ENCODE data around the gene IQGAP1.
A peak's percentile ranks its signal among the peaks of the same experiment; 100 is the strongest.
"Not testable (repeated sequence)": the region's sequence is repeated elsewhere in the genome, so short reads cannot be mapped to it uniquely, and the experiment has no call there.

Gene IQGAP1

DNA sequence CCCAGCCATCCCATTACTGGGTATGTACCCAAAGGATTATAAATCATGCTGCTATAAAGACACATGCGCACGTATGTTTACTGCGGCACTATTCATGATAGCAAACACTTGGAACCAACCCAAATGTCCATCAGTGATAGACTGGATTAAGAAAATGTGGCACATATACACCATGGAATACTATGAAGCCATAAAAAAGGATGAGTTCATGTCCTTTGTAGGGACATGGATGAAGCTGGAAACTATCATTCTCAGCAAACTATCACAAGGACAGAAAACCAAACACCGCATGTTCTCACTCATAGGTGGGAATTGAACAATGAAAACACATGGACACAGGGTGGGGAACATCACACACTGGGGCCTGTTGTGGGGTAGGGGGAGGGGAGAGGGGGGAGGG lies 22.3 kb downstream of the IQGAP1 start:
- not testable (repeated sequence) for DNase-seq

DNA sequence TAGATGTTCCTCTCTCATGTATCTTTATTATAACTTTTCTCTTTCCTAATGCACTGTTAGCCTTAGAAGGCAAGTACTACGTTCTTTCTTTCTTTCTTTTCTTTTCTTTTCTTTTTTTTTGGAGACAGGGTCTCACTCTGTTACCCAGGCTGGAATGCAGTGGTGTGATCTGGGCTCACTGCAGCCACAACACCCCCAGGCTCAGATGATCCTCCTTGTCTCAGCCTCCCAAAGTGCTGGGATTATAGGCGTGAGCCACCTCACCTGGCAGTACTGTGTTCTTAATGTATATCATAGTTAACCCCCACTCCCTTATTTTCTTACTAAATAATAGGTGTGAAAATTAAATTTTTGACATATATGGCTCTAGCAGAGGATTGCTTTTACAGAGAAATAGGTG lies 23.1 kb downstream of the IQGAP1 start:
- DNase-seq = no peak

DNA sequence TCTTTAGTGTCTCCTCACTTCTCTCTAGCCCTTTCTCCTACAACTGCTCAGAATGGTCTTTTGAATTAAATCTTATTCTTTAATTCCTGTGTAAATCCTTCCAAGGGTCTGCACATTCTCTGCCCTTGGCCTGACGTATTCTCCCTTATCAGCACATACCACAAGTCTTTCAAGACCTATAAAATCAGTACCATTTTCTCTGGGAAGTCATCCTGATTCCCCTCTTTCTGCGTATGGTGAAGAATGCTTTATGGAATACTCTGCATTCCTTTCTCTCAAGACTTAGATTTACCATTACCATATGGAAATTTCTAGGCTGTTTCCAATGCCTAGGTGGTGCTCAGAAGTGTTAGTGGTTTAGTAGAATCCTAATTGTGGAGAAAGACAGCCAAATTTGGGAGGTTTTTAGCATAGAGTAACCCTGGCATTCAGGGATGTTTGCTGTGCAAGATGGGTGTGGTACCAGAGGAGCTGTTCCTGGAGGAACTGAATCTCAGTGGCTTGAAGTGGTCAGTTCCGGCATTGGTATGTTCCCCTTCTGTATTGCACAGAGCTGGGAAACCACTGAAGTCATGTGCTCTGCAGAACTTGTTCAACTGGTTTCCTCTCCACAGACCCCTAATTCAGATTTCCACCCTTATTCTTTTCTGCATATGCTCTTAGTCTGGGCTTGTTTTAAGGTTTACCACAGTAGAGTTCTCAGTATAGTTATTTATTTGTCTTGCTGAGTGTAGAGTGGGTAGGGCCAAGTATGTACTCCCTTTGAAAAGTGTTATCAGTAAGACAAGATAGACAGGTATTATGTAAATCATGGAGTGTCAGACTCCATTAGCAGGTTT lies 24.5 kb downstream of the IQGAP1 start:
- peak; percentile 67 for DNase-seq

DNA sequence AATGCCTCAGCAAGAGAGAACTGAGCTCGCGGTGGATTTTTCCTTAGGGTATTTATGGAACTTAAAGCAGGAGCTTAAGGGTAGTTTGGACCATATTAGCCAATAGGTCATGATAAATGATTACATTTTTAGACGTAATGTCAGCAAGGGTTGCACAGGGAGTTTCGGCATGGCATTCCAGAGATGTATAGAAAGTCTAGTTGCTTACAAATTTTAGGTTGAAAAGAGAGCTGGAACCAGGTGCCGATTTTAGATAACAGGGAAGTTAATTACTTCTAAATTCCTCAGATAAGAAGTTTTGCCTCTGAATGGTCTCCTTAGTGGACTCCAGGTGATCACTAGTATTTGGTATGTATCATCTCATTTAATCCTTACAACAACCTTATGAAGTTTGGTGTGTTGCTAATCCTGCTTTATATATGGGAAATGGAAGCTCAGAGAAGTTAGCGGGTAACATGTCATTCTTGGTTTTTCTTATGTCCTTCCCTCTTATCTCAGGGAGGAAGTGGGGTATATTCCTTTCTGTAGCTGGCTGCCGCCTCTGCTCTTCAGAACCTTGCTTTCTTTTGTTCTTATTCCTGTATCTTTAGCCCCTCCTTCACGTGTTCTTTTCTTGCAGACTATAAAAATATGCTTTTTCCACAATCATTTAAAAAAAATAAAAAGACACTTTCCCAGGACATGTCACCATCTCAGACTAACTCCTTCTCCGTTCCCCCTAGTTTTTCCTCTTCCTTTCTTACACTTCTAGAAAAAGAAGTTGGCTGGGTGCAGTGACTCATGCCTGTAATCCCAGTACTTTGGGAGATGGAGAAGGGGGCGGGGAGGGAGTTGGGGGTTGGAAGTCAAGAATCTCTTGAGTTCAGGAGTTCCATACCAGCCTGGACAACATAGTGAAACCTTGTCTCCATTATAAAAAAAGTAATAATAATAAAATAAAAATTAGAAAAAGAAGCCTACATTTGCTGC lies 25.7 kb downstream of the IQGAP1 start:
- no peak for DNase-seq

DNA sequence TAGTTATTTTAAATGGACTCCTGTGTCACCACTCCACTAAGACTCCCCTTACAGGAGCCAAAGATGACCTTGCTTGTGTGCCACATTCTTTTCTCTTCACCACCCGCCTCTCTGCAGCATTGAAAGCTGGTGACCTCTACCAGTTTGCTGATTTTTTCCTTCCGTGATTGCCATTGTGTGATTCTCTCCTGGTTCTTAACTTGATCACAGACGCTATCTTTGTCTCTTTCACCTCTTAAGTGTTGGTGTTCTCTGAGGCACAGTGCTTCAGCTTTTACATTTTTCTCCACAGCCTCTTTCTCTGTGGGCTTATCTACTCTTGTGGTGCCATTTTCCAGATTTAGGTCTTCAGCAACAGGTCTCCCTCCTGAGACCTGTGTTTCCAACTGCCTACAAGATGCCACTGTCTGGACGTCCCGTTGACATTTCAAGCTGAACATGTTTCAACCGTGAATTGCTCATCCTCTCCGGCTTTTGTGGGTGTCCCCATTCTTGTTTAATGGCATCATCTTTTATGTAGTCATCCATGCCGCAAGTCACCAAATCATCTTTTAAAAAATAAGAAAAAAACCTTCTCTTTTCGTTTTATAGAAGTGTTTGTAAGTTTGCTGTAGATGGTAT lies 26.5 kb downstream of the IQGAP1 start:
- no peak for DNase-seq

DNA sequence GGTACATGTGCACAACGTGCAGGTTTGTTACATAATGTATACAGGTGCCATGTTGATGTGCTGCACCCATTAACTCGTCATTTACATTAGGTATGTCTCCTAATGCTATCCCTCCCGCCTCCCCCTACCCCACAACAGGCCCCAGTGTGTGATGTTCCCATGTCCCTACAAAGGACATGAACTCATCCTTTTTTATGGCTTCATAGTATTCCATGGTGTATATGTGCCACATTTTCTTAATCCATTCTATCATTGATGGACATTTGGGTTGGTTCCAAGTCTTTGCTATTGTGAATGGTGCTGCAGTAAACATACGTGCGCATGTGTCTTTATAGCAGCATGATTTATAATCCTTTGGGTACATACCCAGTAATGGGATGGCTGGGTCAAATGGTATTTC lies 28.0 kb downstream of the IQGAP1 start:
- DNase-seq = not testable (repeated sequence)

DNA sequence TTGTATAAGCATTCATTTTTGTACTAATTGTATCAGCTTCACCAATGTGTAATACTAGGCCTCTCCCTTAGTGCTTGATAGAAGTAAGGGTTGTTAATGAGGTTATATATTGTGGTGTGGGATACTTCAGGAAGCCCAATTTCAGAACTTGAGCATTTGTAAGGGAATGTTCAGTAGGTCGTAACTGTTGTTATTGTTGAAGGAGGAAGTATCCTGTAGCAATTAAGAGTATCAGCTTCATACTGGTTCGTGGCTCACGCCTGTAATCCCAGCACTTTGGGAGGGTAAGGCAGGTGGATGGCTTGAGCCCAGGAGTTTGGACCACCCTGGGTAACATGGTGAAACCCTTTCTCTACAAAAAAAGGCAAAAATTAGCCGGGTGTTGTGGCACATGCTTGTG lies 30.6 kb downstream of the IQGAP1 start:
- no peak for DNase-seq

DNA sequence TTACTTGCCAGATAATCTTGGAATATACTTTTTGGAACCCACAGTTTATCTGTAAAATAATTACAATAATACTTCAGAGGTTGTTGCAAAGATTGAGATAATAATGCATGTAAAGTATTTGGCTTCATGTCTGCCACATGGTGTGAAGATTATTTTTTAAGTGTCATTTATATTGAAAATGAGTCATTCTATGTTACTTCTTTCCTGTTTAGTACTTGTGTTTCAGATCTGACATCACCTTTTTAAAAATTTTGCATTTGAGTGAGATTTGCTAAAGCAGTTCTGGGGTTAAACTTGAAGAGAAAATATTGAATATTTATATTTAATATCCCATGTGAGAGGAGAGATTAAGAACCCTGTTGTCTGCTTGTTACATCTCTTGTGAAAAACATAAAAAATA lies 31.2 kb downstream of the IQGAP1 start:
- DNase-seq = no peak

DNA sequence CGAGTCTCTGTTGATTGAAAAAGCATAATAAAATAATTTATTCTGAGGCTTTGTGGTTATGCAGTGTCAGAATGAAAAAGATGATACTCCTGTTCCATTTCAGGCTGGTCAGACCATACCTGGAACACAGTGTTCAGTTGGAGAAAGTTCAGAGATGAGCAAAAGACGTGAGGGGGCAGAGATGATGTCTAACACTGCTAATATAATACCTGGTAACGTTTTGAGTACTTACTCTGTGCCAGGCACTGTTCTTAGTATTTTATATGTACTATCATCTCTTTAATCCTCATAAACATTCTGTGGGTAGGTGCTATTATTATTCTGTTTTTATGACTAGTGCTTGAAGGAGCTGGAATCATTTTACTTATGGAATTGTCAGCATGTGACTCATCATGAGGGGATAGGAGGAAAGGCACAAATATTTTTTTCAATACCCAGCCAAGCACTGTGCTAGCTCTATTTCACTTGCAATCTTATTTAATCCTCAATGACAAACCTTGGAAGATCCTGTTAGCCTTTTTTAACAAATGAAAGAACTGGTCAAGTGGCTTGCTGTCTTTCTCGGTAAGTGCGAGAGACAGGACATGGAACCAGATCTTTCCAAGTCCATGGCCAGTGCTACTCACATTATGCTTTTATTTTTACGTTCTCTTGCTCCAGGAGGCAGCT lies 31.8 kb downstream of the IQGAP1 start:
- no peak for DNase-seq

DNA sequence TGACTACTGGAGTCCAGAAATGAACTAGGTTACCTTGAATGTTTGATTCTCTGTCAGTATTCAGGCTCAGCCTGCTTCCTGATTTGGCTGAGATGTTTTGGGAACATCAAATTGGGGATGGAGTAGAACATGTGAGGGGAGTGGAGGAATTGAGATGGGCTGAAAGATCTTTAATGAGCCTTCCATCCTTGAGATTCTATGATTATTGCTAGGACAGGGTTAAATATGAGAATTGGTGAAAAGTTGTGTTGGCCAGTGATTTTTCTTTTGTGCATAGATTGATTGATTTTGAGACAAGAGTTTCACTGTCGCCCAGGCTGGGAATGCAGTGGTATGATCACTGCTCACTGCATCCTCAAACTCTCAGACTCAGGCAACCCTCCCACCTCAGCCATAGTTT lies 32.4 kb downstream of the IQGAP1 start:
- no peak for DNase-seq

DNA sequence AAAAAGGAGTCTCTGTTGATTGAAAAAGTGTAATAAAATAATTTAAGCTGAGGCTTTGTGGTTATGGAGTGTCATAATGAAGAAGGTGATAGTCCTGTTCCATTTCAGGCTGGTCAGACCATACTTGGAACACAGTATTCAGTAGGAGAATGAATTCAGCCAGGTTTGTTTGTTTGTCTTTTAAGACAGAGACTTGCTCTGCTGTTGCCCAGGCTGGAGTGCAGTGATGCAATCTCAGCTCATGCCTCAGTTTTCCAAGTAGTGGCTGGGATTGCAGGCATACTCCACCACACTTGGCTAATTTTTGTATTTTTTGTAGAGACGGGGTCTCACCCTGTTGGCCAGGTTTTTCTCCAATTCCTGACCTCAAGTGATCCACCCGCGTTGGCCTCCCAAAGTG lies 33.5 kb downstream of the IQGAP1 start:
- DNase-seq = no peak

DNA sequence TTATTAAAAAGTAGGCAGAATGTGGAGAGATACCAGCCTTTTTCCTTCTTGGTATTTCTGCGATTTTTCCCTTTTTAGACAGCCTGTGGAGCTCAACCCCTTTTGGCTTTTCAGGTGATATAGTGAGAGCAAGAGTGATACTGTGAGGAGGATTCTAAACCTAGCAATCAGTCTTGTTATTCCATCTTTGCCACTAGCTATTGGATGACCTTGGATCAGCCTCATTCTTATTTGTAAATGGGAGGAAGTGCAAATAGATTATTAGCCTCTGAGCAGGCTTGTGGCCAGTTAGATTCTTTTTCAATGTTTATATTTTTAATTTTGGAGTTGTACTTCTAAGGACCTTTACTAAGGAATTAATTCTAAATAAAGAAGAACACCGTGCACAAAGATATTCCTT lies 34.0 kb downstream of the IQGAP1 start:
- DNase-seq = no peak

DNA sequence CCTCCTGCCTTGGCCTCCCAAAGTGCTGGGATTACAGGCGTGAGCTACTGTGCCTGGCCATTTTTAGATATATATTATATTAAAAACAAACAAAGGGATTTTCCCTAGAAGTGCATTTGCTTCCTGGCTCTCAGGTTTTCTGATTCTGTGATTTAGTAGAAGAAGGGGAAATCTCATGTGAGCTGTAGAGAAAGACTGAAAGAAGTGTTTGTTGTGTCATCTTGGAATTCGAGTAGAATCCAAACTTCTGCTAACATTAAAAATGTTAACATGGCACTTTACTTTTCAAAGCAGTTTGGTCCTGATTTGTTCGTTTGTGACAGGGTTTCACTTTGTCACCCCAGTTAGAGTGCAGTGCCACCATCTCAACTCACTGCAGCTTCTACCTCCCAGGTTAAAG lies 34.9 kb downstream of the IQGAP1 start:
- no peak for DNase-seq

DNA sequence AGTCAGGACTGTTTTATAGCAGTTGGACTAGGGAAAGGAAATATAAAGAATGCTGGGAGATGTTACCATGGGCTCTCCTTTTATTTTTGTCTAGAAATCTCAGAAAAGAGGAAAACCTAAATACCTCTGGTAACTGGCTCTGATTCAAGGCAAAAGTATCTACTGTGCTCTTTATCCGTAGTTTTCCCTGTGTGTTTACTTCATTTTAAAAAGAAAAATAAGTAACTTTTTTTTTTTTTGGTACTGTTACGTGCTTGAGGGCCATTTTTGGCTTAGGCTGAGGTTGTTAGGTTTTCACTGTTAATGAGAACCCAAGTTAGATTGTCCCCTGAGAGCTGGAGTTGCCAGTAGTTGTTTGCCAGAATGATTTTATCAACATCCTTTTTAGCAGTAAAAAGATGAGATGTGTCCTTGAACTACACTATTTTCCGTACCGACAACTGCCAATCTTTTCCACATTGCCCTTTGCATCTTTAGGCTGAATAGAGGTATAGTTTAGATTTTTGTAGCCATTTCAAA lies 35.8 kb downstream of the IQGAP1 start:
- no peak for DNase-seq

DNA sequence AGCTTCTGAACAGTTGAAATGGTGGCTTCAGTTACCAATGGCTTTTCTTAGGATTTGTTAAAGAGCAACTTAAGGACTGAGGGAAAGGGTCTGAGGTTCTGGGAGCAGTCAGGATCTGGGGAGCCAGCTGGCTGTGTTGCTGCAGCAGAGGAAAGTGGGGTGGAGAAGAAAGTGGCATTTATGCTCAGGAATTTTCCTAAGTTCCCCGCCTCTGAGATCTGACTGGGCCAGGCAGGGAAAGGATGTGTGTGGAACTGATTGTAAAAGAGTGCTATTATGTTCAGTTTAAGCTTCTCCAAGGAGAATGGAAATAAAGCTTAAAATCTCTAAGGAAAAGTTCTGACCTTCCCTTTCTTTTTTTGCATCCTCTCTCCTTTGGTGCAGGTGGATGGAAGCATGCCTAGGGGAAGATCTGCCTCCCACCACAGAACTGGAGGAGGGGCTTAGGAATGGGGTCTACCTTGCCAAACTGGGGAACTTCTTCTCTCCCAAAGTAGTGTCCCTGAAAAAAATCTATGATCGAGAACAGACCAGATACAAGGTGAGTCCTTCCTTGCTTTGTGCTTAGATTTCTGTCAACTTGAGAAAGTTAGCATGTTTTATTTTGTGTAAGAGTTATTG lies 37.8 kb downstream of the IQGAP1 start:
- no peak for DNase-seq

DNA sequence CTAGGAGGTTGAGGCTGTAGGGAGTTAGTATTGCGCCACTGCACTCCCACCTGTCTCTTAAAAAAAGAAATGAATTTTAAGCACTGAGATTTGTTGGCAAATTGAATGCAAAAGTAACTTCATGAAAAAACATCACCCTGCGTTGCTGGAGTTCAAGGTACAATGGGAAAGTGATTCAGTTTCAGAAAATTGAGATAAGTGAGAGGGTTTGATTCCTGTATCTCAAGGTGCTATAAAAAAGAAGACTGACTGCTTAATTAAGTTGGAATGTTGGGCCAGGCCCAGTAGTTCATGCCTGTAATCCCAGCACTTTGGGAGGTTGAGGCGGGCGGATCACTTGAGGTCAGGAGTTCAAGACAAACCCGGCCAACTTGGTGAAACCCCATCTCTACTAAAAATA lies 39.1 kb downstream of the IQGAP1 start:
- no peak for DNase-seq

DNA sequence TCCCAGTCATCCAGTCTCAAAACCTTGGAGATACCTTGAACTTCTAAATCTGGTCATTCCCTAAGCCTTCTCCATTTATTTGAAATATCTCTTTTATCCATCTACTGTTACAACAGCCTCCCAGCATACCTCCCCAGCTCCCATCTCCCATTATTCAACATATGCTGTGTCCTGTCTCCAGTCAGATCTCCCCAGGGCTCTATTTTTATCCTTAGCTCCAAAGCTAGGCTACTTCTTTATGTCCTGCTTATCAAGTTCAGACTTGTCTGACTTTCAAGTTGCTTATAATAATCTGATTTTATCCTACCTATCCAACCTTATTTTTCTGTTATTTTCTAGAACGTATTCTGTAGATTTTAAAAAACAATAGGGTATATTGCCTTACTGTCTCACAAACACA lies 44.2 kb downstream of the IQGAP1 start:
- DNase-seq = no peak

DNA sequence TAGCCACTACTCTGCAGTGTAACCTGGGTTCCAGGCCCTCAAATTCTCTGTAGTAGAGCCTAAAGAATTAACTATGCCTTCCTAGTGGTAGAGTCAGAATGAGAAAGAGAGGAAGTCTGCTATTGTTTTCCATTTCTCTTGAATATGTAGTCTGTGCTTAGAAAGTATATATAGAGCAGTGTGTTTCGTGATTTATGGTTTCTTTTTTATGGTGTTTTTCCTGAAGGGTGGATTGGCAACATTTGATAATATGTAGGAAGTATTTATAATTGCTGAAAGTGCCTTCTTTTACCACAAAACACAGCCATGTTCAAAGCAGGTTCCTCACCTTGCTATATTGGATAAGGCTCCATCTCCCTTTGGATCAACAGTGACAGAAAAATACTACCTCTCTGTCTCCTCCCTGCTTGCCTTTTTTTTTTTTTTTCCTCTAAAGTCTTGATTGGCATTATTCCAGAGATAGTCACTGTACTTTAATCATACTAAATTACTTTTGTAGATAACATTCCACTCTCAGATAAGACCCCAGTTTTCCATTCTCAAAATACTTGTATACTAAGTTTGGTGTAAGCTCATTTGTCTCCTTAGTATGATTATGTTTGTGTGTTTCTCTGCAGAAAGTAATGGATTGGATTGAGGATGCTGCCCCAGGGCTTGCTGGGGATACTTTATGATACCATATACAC lies 47.8 kb downstream of the IQGAP1 start:
- DNase-seq = no peak

DNA sequence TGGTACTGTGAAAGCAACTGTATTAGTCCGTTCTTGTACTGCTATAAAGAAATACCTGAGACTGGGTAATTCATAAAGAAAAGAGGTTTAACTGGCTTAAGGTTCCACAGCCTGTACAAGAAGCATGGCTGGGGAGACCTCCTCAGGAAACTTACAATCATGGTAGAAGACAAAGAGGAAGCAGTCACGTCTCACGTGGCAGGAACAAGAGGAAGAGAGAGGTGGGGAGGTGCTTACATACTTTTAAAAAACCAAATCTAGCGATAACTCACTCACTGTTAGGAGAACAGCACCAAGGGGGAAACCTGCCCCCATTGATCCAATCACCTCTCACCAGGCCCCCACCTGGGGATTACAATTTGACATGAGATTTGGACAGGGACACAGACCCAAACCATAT lies 48.9 kb downstream of the IQGAP1 start:
- no peak for DNase-seq

DNA sequence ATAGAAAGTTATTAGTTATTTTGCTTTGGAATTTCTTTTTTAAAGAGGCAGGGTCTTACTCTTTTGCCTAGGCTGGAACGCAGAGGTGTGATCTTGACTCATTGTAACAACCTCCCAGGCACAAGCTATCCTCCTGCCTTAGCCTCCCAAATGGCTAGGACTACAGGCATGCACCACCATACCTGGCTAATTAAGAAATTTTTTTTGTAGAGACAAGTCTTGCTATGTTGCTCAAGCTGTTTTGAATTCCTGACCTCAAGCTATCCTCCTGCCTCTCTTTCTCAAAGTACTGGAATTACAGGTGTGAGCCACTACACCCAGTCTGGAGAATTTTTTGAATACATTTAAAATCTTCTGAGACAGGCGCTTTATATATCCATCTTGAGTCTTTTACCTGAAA lies 49.5 kb downstream of the IQGAP1 start:
- no peak for DNase-seq

DNA sequence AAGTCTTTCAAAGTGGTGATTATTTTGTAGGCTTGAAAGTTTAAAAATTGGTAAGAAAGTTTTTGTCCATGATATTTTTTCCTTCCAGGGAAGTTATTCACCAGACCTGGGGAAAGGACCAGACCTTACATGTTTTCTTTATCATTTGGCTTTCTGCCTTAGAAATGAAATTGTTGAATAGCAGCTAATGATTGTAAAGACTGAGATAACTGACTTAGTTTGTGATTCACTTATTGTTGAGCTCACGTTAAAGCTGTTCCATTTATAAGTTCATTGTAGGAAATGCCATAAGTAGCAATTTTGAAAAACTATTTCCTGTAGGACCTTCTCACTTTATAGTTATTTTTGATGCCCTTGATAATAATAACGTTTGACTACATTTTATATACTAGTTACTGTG lies 51.9 kb downstream of the IQGAP1 start:
- no peak for DNase-seq

DNA sequence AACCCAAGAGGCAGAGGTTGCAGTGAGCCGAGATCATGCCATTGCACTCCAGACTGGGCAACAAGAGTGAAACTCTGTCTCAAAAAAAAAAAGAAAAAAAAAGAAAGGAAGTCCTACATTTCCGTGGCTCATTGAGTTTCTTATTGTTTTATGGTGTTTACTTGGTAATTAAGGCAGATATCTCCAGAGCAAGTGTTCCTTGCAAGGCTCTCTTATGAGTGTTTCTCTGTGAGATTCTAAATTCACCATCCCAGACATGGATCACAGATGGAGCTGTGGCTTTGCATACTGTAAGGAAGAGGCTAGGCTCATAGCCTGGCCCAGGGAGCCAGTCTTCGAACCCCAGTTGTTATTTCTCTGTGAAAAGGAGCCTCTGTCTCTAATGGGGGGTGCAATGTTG lies 53.0 kb downstream of the IQGAP1 start:
- peak; percentile 30 for DNase-seq

Data from DMS79 treated with DMSO at 0.1 percent for 48 hours (cell line).